PC-3 (cell line): Measurements from ENCODE around the gene SCGB1C2. TPM values are rescaled to one million over a fixed set of nuclear protein-coding genes. Genes with fewer than 3 reads are reported as not detected.

Experiments
- ATAC-seq: fragments of 200-7000 bp; cut with Tn5 transposase; 2 replicates; pipeline ENCODE4 v1.9.1; 2020; ENCODE audit warnings: mild to moderate bottlenecking, moderate library complexity
- BruUV-seq: library from RNA; stranded (reverse); fragments of 400-500 nt; replicated peaks from 2 replicates; lab custom pipeline; 2021; lab: Mats Ljungman, UMichigan
- CTCF ChIA-PET: fragments of 300-600 bp; sonication (Branson Sonifier 250); formaldehyde crosslinking; loops from one replicate; lab custom pipeline; 2022; ENCODE audit warnings: antibody characterized with exemption; lab: Charles Lee
- POLR2A ChIA-PET: fragments of 300-600 bp; sonication (Branson Sonifier 250); formaldehyde crosslinking; loops from one replicate; lab custom pipeline; 2022; ENCODE audit warnings: antibody characterized with exemption; ENCODE audit not compliant: unreplicated experiment; lab: Charles Lee
- DNase-seq: peaks from one replicate; pipeline ENCODE4 v3.0.0-alpha.2; 2015
- H2AFZ ChIP-seq: fragments of 300-600 bp; sonication (generic); 2 replicates; pipeline ENCODE4 v1.6.0; 2016; ENCODE audit warnings: antibody characterized with exemption, low read length
- H3F3A ChIP-seq: fragments of 300-600 bp; sonication (generic); one replicate; pipeline ENCODE4 v1.6.0; 2017; ENCODE audit warnings: antibody characterized with exemption, low read length, control low read depth, mild to moderate bottlenecking; ENCODE audit not compliant: unreplicated experiment
- H3K27ac ChIP-seq: fragments of 300-600 bp; sonication (generic); 2 replicates; pipeline ENCODE4 v1.5.1; 2016; ENCODE audit warnings: mild to moderate bottlenecking, low read length
- H3K27me3 ChIP-seq: fragments of 300-600 bp; sonication (generic); 2 replicates; pipeline ENCODE4 v1.6.1; 2016; ENCODE audit warnings: low read length, mixed read lengths
- H3K36me3 ChIP-seq: fragments of 300-600 bp; sonication (generic); 2 replicates; pipeline ENCODE4 v1.6.1; 2016; ENCODE audit warnings: low read depth, mixed run types, low read length, mixed read lengths
- H3K4me1 ChIP-seq: fragments of 300-600 bp; sonication (generic); 2 replicates; pipeline ENCODE4 v1.5.1; 2016; ENCODE audit warnings: low read length; ENCODE audit not compliant: insufficient read depth
- H3K4me2 ChIP-seq: fragments of 300-600 bp; sonication (generic); 2 replicates; pipeline ENCODE4 v1.6.0; 2016; ENCODE audit warnings: low read length
- H3K4me3 ChIP-seq: fragments of 300-600 bp; sonication (generic); 2 replicates; pipeline ENCODE4 v1.5.1; 2016; ENCODE audit warnings: mild to moderate bottlenecking, low read length, mixed read lengths
- H3K79me2 ChIP-seq: fragments of 300-600 bp; sonication (generic); 2 replicates; pipeline ENCODE4 v1.6.1; 2017; ENCODE audit warnings: low read length, mixed read lengths
- H3K9ac ChIP-seq: fragments of 300-600 bp; sonication (generic); 2 replicates; pipeline ENCODE4 v1.6.0; 2016; ENCODE audit warnings: mild to moderate bottlenecking, low read length
- H3K9me2 ChIP-seq: fragments of 300-600 bp; sonication (generic); replicated peaks from 2 replicates; pipeline ENCODE4 v1.6.1; 2016; ENCODE audit warnings: mixed run types, low read length, mixed read lengths
- H3K9me3 ChIP-seq: fragments of 300-600 bp; sonication (generic); 2 replicates; pipeline ENCODE4 v1.6.1; 2016; ENCODE audit warnings: low read length, mixed read lengths
- H4K20me1 ChIP-seq: fragments of 300-600 bp; sonication (generic); 2 replicates; pipeline ENCODE4 v1.6.1; 2016; ENCODE audit warnings: low read length, mixed read lengths
- CTCF ChIP-seq: fragments of 300-600 bp; sonication (generic); conservative IDR thresholded peaks from 2 replicates; pipeline ENCODE4 v1.5.1; 2017; ENCODE audit warnings: antibody characterized with exemption, low read depth, mild to moderate bottlenecking, low read length
- EZH2 ChIP-seq: fragments of 300-600 bp; sonication (generic); IDR thresholded peaks from one replicate; pipeline ENCODE4 v1.6.1; 2017; ENCODE audit warnings: antibody characterized with exemption, mild to moderate bottlenecking, low read length; ENCODE audit not compliant: unreplicated experiment
- EZH2phosphoT487 ChIP-seq: fragments of 300-600 bp; sonication (generic); IDR thresholded peaks from 2 replicates; pipeline ENCODE4 v1.6.1; 2018; ENCODE audit warnings: mild to moderate bottlenecking, antibody characterized with exemption, low read length, borderline replicate concordance
- intact Hi-C: fragments of 100-400 bp; cut with micrococcal nuclease; formaldehyde crosslinking; loops from 2 replicates; pipeline ENCODE4 v1.9.0; 2023
- total RNA-seq: library from RNA; depleted of rRNA; stranded (reverse); fragments of >200 nt; gene quantifications from 2 replicates; pipeline ENCODE4 v1.2.3, GENCODE V29; 2014

Gene SCGB1C2
- total RNA-seq, 1 experiment from 2014 or later, result not detected

DNA sequence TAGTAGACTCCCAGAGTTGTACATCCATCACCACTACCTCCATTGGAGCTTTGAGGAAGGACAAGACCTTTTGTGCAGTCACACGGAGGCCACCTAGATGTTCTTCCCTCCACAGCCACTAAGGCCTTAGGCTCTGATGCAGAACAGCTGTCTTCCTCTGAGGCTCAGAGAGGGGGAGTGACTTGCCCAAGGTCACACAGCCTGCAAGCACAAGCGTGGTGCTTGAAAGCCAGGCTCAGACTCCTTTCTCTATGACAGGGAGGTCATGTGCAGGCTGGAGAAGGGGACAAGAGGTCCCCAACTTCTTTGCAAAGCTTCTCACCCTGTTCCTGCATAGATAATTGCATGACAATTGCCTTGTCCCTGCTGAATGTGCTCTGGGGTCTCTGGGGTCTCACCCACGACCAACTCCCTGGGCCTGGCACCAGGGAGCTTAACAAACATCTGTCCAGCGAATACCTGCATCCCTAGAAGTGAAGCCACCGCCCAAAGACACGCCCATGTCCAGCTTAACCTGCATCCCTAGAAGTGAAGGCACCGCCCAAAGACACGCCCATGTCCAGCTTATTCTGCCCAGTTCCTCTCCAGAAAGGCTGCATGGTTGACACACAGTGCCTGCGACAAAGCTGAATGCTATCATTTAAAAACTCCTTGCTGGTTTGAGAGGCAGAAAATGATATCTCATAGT lies 12.7 kb downstream of the SCGB1C2 start:
- TF ChIP-seq CTCF (no peak), EZH2phosphoT487 (no peak), EZH2 (no peak)
- no peak overlapping the region for H2AFZ ChIP-seq
- no peaks in the 10 kb centered on the region for H3K27me3 ChIP-seq
- DNase-seq, result peak; percentile 15
- no peaks in the 10 kb centered on the region for H3K9me2 ChIP-seq
- no peaks in the 10 kb centered on the region for H4K20me1 ChIP-seq
- H3K4me2 ChIP-seq, result no peak overlapping the region
- no TSS peak for BruUV-seq
- no peak overlapping the region for H3K27ac ChIP-seq
- ATAC-seq, result peak; percentile 24; the same call in 1 of the 2 replicates
- intact Hi-C loops, result no loop called here
- no peaks in the 10 kb centered on the region for H3K36me3 ChIP-seq
- H3K4me3 ChIP-seq, result no peak overlapping the region
- no peaks in the 10 kb centered on the region for H3K9me3 ChIP-seq
- no peak overlapping the region for H3K9ac ChIP-seq
- ChIA-PET CTCF (no interaction called here), POLR2A (no interaction called here)
- no peaks in the 10 kb centered on the region for H3K79me2 ChIP-seq
- no peaks in the 10 kb centered on the region for H3K4me1 ChIP-seq
- no peaks in the 10 kb centered on the region for H3F3A ChIP-seq

DNA sequence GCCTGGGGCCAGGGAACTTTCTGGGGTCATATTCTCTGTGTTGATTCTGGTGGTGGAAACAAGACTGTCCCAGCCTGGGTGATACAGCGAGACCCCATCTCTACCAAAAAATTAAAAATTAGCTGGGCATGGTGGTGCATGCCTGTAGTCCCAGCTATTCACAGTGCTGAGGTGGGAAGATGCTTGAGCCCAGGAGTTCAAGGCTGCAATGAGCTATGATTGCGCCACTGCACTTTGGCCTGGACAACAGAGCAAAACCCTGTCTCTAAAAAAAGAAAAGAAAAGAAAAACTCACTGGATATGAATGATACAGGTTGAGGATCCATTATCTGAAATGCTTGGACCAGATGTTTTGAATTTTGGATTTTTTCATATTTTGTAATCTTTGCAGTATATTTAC lies 13.6 kb downstream of the SCGB1C2 start:
- Histone ChIP-seq H3K9ac (no peak overlapping the region), H3K4me1 (no peaks in the 10 kb centered on the region), H2AFZ (no peak overlapping the region), H3K36me3 (no peaks in the 10 kb centered on the region), H3K9me3 (no peaks in the 10 kb centered on the region), H3K27ac (no peak overlapping the region), H3K4me2 (no peak overlapping the region), H3F3A (no peaks in the 10 kb centered on the region), H3K4me3 (no peak overlapping the region), H3K79me2 (no peaks in the 10 kb centered on the region), H4K20me1 (no peaks in the 10 kb centered on the region), H3K27me3 (no peaks in the 10 kb centered on the region), H3K9me2 (no peaks in the 10 kb centered on the region)
- BruUV-seq, result no TSS peak
- ChIA-PET POLR2A (no interaction called here), CTCF (no interaction called here)
- TF ChIP-seq CTCF (no peak), EZH2 (no peak), EZH2phosphoT487 (no peak)
- intact Hi-C loops, result no loop called here
- DNase-seq, result no peak
- no peak for ATAC-seq
